ENCODE measurements around the gene STYXL2. TPM values are rescaled to one million over a fixed set of nuclear protein-coding genes. Genes with fewer than 3 reads are reported as not detected.

Gene STYXL2
- total and polyA plus RNA-seq, 2 of the 4 experiments (the other 2 are of a cell fraction): not detected

DNA sequence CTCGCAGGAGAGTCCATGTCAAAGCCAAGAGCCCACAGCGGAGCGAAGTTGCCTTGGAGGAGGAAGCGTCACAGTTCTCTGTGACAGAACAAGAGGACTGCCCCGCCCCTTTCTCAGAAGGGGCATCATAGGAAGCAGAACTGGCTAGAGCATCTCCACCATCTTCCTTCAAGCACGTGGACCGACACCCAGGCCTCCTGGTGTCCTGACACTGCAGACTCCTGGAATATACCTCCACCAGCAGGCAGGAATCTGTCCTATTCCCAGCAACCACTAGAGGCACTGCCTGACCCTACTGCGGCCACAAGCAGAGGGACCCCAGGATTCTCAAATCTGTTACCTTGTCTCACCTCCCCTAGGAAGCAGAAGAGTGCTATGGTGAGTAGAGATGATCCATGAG, 41.5 kb upstream of the STYXL2 start:
- Histone ChIP-seq H3K9me3 (ENCODE audit: control insufficient read depth, insufficient read depth, low read length) (no peaks in the 10 kb centered on the region), H2AFZ (replicated peaks; ENCODE audit: low read length, poor library complexity) (no peak overlapping the region), H3K9me1 (ENCODE audit: insufficient read depth, low read length) (peaks cover 6% of the 10 kb centered on the region; the same call in 1 of the 2 replicates), H3K23ac (ENCODE audit: low read depth, low read length) (no peak overlapping the region), H4K91ac (ENCODE audit: insufficient read depth, low read depth, low read length) (no peak overlapping the region), H3K27ac (ENCODE audit: insufficient read depth, low read length) (no peak overlapping the region), H4K8ac (ENCODE audit: low read depth in 2 of 2, low read length in 2 of 2) (no peak overlapping the region), H3K9ac (ENCODE audit: low read depth, low read length) (no peak overlapping the region), H4K5ac (ENCODE audit: low read depth, low read length) (no peak overlapping the region), H3K14ac (replicated peaks; ENCODE audit: low read depth, low read length) (no peak overlapping the region), H3K4me2 (ENCODE audit: low read depth, low read length) (no peak overlapping the region), H2BK5ac (ENCODE audit: low read depth, low read length, poor library complexity, severe bottlenecking) (no peak overlapping the region), H2AK9ac (replicated peaks; ENCODE audit: low read depth, low read length, poor library complexity) (no peak overlapping the region), H3K4ac (ENCODE audit: low read depth, low read length) (no peak overlapping the region), H3K4me1 (ENCODE audit: control insufficient read depth, insufficient read depth, low read length) (no peaks in the 10 kb centered on the region), H4K20me1 (ENCODE audit: insufficient read depth, low read length) (no peaks in the 10 kb centered on the region), H2BK120ac (ENCODE audit: low read depth, low read length) (no peak overlapping the region), H3K18ac (ENCODE audit: low read depth, low read length) (no peak overlapping the region), H2AK5ac (ENCODE audit: low read depth, low read length) (no peak overlapping the region), H3K36me3 (ENCODE audit: control insufficient read depth, insufficient read depth, low read length) (no peaks in the 10 kb centered on the region), H3K4me3 (ENCODE audit: insufficient read depth, low read depth, low read length) (no peak overlapping the region), H3K27me3 (ENCODE audit: control insufficient read depth, insufficient read depth, low read length) (no peaks in the 10 kb centered on the region; the same call in 1 of the 2 replicates), H2BK15ac (ENCODE audit: low read depth, low read length) (no peak overlapping the region), H3K56ac (ENCODE audit: extremely low read depth, insufficient read depth, low read length) (no peak overlapping the region), H2BK20ac (ENCODE audit: low read depth, low read length) (no peak overlapping the region), H3K79me1 (ENCODE audit: low read depth in 1 of 2, low read length in 2 of 2) (no peaks in the 10 kb centered on the region)
- dilution Hi-C loops (cut with HindIII; ENCODE audit: low sequenced_read_pairs, unreplicated experiment): no loop called here
- 88% methylated on average over 4 of the region's 8 CpGs; no CpG with 5 or more reads in 1 of the 2 experiments for WGBS, 2 experiments (ENCODE audit: extremely low coverage in 2 of 2, insufficient read length in 1 of 2)
- intact Hi-C loops (cut with micrococcal nuclease): no loop called here
- ATAC-seq (ENCODE audit: low read depth) (no peak), DNase-seq (no peak)
- CTCF ChIA-PET: interaction anchor here (1.1 kb wide), 1 partner anchor 8 kb away, joined by 3 read pairs; no protein-coding TSS in a partner anchor
- POLR2A ChIA-PET (ENCODE audit: unreplicated experiment): no interaction called here
- TF ChIP-seq FOS (IDR thresholded peaks at IDR 0.05; ENCODE audit: low read depth, low read length): no peak
- TF ChIP-seq, protein P1, sequence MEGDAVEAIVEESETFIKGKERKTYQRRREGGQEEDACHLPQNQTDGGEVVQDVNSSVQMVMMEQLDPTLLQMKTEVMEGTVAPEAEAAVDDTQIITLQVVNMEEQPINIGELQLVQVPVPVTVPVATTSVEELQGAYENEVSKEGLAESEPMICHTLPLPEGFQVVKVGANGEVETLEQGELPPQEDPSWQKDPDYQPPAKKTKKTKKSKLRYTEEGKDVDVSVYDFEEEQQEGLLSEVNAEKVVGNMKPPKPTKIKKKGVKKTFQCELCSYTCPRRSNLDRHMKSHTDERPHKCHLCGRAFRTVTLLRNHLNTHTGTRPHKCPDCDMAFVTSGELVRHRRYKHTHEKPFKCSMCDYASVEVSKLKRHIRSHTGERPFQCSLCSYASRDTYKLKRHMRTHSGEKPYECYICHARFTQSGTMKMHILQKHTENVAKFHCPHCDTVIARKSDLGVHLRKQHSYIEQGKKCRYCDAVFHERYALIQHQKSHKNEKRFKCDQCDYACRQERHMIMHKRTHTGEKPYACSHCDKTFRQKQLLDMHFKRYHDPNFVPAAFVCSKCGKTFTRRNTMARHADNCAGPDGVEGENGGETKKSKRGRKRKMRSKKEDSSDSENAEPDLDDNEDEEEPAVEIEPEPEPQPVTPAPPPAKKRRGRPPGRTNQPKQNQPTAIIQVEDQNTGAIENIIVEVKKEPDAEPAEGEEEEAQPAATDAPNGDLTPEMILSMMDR (conservative IDR thresholded peaks at IDR 0.05; ENCODE audit: low read depth, low read length): peak; percentile 36
- BruUV-seq (replicated peaks): no TSS peak
- in situ Hi-C loops (cut with MboI; ENCODE audit: low sequenced_read_pairs): loop anchor here (10.0 kb wide), 2 partner anchors 138 to 578 kb away; no protein-coding TSS in a partner anchor

Measured in IMR-90 (cell line).